HFFc6 (cell line): ENCODE data around the gene TMEM225B. TPM values are rescaled to one million over a fixed set of nuclear protein-coding genes. Genes with fewer than 3 reads are reported as not detected.
"Not testable (repeated sequence)": the region's sequence is repeated elsewhere in the genome, so short reads cannot be mapped to it uniquely, and the experiment has no call there.

ENCODE experiments used
- DNase-seq: peaks from one replicate; pipeline ENCODE4 v3.0.0-alpha.2; 2018
- H3K27ac Mint-ChIP-seq: 2 replicates; pipeline ENCODE4 v1.8.0; 2020; ENCODE audit warnings: mild to moderate bottlenecking, mixed read lengths
- H3K27me3 Mint-ChIP-seq: 2 replicates; pipeline ENCODE4 v1.8.0; 2021; ENCODE audit warnings: mild to moderate bottlenecking, moderate library complexity, mixed read lengths; ENCODE audit not compliant: insufficient read depth
- H3K36me3 Mint-ChIP-seq: 2 replicates; pipeline ENCODE4 v1.8.0; 2021; ENCODE audit warnings: low read depth, mixed read lengths
- H3K4me1 Mint-ChIP-seq: 2 replicates; pipeline ENCODE4 v1.8.0; 2020; ENCODE audit warnings: low read depth, mixed read lengths
- H3K4me3 Mint-ChIP-seq: 2 replicates; pipeline ENCODE4 v1.8.0; 2020; ENCODE audit warnings: mild to moderate bottlenecking, moderate library complexity, mixed read lengths
- H3K9me3 Mint-ChIP-seq: 2 replicates; pipeline ENCODE4 v1.8.0; 2020; ENCODE audit warnings: mild to moderate bottlenecking, mixed read lengths
- CTCF ChIP-seq: fragments of 200-600 bp; sonication (generic); IDR thresholded peaks from 2 replicates; pipeline ENCODE4 v1.5.0; 2021; ENCODE audit warnings: antibody characterized with exemption, mild to moderate bottlenecking
- total RNA-seq, 6 experiments: library from RNA; stranded (reverse); fragmentation: NEBNext Ultra II Directional; extraction: Animal tissue kit (Norgen Biotek cat#: 25700); gene quantifications; 2 replicates in 1 of 6; 3 replicates in 5 of 6; pipeline ENCODE4 v1.2.3, GENCODE V29; 2021

Gene TMEM225B
- total RNA-seq, 6 experiments from 2014 or later: 0.24 to 1.4 (median 0.52) TPM

- H3K4me1 Mint-ChIP-seq: no peaks in the 10 kb centered on the region
- H3K27ac Mint-ChIP-seq: no peak overlapping the region
- no peaks in the 10 kb centered on the region for H3K36me3 Mint-ChIP-seq
- DNase-seq: no peak
- H3K9me3 Mint-ChIP-seq: no peaks in the 10 kb centered on the region; the same call in 1 of the 2 replicates
- no peaks in the 10 kb centered on the region; the same call in 1 of the 2 replicates for H3K27me3 Mint-ChIP-seq
- TF ChIP-seq CTCF: no peak
- H3K4me3 Mint-ChIP-seq: no peak overlapping the region
Observed at GRCh38 chr7:99653754-99654153, 55.7 kb downstream of the TMEM225B start.

- not testable (repeated sequence) for H3K4me1 Mint-ChIP-seq, DNase-seq, H3K9me3 Mint-ChIP-seq, H3K4me3 Mint-ChIP-seq, H3K27me3 Mint-ChIP-seq, H3K27ac Mint-ChIP-seq, H3K36me3 Mint-ChIP-seq
Observed at GRCh38 chr7:99654626-99655025, 56.6 kb downstream of the TMEM225B start.

- H3K36me3 Mint-ChIP-seq, DNase-seq, H3K27ac Mint-ChIP-seq, H3K4me1 Mint-ChIP-seq, H3K9me3 Mint-ChIP-seq, H3K4me3 Mint-ChIP-seq, H3K27me3 Mint-ChIP-seq: not testable (repeated sequence)
Observed at GRCh38 chr7:99657879-99658278, 59.8 kb downstream of the TMEM225B start.

Other genes with a start within 250 kb of the TMEM225B start
- gene ARPC1B, start 223.5 kb upstream of the TMEM225B start, total RNA-seq: 100 to 1,000 TPM; 233 to 281 (median 249) TPM
- gene PDAP1, start 189.7 kb upstream of the TMEM225B start, total RNA-seq: 100 to 1,000 TPM; 148 to 213 (median 180) TPM
- 100 to 1,000 TPM; 134 to 147 (median 146) TPM for gene BUD31, start 189.3 kb upstream of the TMEM225B start, total RNA-seq
- gene PTCD1, start 159.5 kb upstream of the TMEM225B start, total RNA-seq: 1 to 10 TPM; 4.5 to 8.6 (median 6.7) TPM
- gene CPSF4, start 159.3 kb upstream of the TMEM225B start, total RNA-seq: 10 to 100 TPM; 26.7 to 34.0 (median 29.2) TPM
- 100 to 1,000 TPM; 388 to 466 (median 440) TPM for gene ATP5MF, start 132.1 kb upstream of the TMEM225B start, total RNA-seq
- gene ZNF789, start 125.4 kb upstream of the TMEM225B start, total RNA-seq: 1 to 10 TPM; 5.2 to 6.4 (median 5.6) TPM
- 10 to 100 TPM; 12.7 to 15.1 (median 14.4) TPM for gene ZNF394, start 98.0 kb upstream of the TMEM225B start, total RNA-seq
- 10 to 100 TPM in 5 of 6 experiments, 1 to 10 TPM in 1; 10.0 to 12.8 (median 11.3) TPM for gene ZKSCAN5, start 93.6 kb upstream of the TMEM225B start, total RNA-seq
- gene FAM200A, start 46.2 kb upstream of the TMEM225B start, total RNA-seq: 1 to 10 TPM; 3.6 to 5.5 (median 5.3) TPM
- 10 to 100 TPM; 38.6 to 50.0 (median 43.5) TPM for gene ZNF655, start 39.6 kb upstream of the TMEM225B start, total RNA-seq
- gene ZSCAN25, start 18.7 kb downstream of the TMEM225B start, total RNA-seq: 10 to 100 TPM in 3 of 6 experiments, 1 to 10 TPM in 3; 9.3 to 12.6 (median 9.9) TPM
- 1 to 10 TPM in 2 of 6 experiments, under 1 TPM in 4; 0.30 to 1.8 (median 0.48) TPM for gene CYP3A5, start 81.7 kb downstream of the TMEM225B start, total RNA-seq
- under 1 TPM in 1 of 6 experiments, not detected in 5; 0.09 TPM for gene CYP3A7, start 136.9 kb downstream of the TMEM225B start, total RNA-seq
- gene CYP3A4, start 185.9 kb downstream of the TMEM225B start, total RNA-seq: not detected
- gene CYP3A43, start 229.7 kb downstream of the TMEM225B start, total RNA-seq: not detected